Limb (tissue), 2 donors: ENCODE results near the gene TCP1.
"Not testable (repeated sequence)": the region's sequence is repeated elsewhere in the genome, so short reads cannot be mapped to it uniquely, and the experiment has no call there.

Source experiments
- DNase-seq, 2 donors: peaks; one replicate each; pipeline ENCODE4 v3.0.0-alpha.2; 2016; ENCODE audit errors: extremely low spot score in 2 of 2

The TCP1 gene

GRCh38 chr6:159817951-159818739 is 28.7 kb upstream of the TCP1 start:
- no peak for DNase-seq

GRCh38 chr6:159816775-159817174 is 27.4 kb upstream of the TCP1 start:
- DNase-seq = not testable (repeated sequence)

- DNase-seq = no peak
Measured at GRCh38 chr6:159815410-159815809, 26.0 kb upstream of the TCP1 start.

GRCh38 chr6:159813781-159814180 is 24.4 kb upstream of the TCP1 start:
- no peak for DNase-seq

- no peak for DNase-seq
Measured at GRCh38 chr6:159809149-159809548, 19.7 kb upstream of the TCP1 start.

GRCh38 chr6:159808647-159809046 is 19.2 kb upstream of the TCP1 start:
- no peak for DNase-seq

GRCh38 chr6:159807150-159807858 is 17.9 kb upstream of the TCP1 start:
- no peak for DNase-seq

- no peak for DNase-seq
Measured at GRCh38 chr6:159806021-159806458, 16.6 kb upstream of the TCP1 start.

GRCh38 chr6:159805440-159806020 is 16.1 kb upstream of the TCP1 start:
- no peak for DNase-seq

- no peak for DNase-seq
Measured at GRCh38 chr6:159804504-159804903, 15.1 kb upstream of the TCP1 start.

- DNase-seq = no peak
Measured at GRCh38 chr6:159801935-159802334, 12.5 kb upstream of the TCP1 start.

- no peak for DNase-seq
Measured at GRCh38 chr6:159800141-159800865, 10.9 kb upstream of the TCP1 start, which contains the start of gene PNLDC1. Gene PNLDC1, plus strand, starts transcription at chr6:159800276. Its CDS starts 32 bp downstream, at chr6:159800308.

- DNase-seq = no peak
Measured at GRCh38 chr6:159797554-159797953, 8.2 kb upstream of the TCP1 start.

- DNase-seq = not testable (repeated sequence)
Measured at GRCh38 chr6:159794976-159795375, 5.6 kb upstream of the TCP1 start.

GRCh38 chr6:159790956-159791598 is 1.7 kb upstream of the TCP1 start:
- peak in 1 of 2 donors; percentile 27 for DNase-seq

GRCh38 chr6:159790149-159790955 is 950 bp upstream of the TCP1 start, which contains the start of gene MRPL18:
Gene MRPL18, plus strand, starts transcription at chr6:159790467. Its CDS starts 121 bp downstream, at chr6:159790588.
- DNase-seq = peak; percentile 93 to 97

- no peak for DNase-seq
Measured at GRCh38 chr6:159788753-159789376, 537 bp downstream of the TCP1 start.

- no peak for DNase-seq
Measured at GRCh38 chr6:159788276-159788675, 1.1 kb downstream of the TCP1 start.

GRCh38 chr6:159778542-159779103 is 10.8 kb downstream of the TCP1 start:
- DNase-seq = no peak
